A549 (cell line): Measurements from ENCODE around the gene MAG. TPM values are rescaled to one million over a fixed set of nuclear protein-coding genes. Genes with fewer than 3 reads are reported as not detected.

ENCODE experiments used
- ATAC-seq, 2 experiments: fragments of 200-7000 bp in 1 of 2; fragments of >200 bp in 1 of 2; cut with Nextera tagmentation in 1 of 2; cut with Tn5 transposase in 1 of 2; 3 replicates each; pipeline versions ENCODE4 v1.8.0 to v1.9.1; 2018 to 2020; ENCODE audit warnings: mild to moderate bottlenecking in 1 of 2, moderate library complexity in 1 of 2
- CTCF ChIA-PET: fragments of 300-600 bp; sonication (Branson Sonifier 250); formaldehyde crosslinking; extraction: SDS; loops from one replicate; lab custom pipeline; 2021; ENCODE audit warnings: antibody characterized with exemption, inconsistent platforms; lab: Yijun Ruan, JAX
- POLR2A ChIA-PET: fragments of 350-600 bp; formaldehyde crosslinking; extraction: SDS; loops from one replicate; lab custom pipeline; 2021; ENCODE audit warnings: antibody characterized with exemption, inconsistent platforms; lab: Yijun Ruan, JAX
- DNase-seq, 2 experiments: peaks; one replicate each; pipeline versions ENCODE4 v3.0.0 to v3.0.0-alpha.2; 2011 to 2016; ENCODE audit warnings: low read depth in 1 of 2, low spot score in 1 of 2
- FAIRE-seq: peaks from 2 replicates; lab custom pipeline; 2011; peaks lifted over from hg19 to GRCh38; lab: Jason Lieb, UNC
- H3K27ac ChIP-seq, 2 experiments: fragments of >200 bp; sonication (Bioruptor Twin); formaldehyde crosslinking; 3 replicates each; pipeline ENCODE4 v1.5.1; 2016 to 2017
- H3K4me1 ChIP-seq: fragments of >200 bp; sonication (Bioruptor Twin); formaldehyde crosslinking; 3 replicates; pipeline ENCODE4 v1.6.1; 2016
- H3K4me2 ChIP-seq: fragments of >200 bp; sonication (Bioruptor Twin); formaldehyde crosslinking; 3 replicates; pipeline ENCODE4 v1.6.1; 2016
- H3K4me3 ChIP-seq: fragments of >200 bp; sonication (Bioruptor Twin); formaldehyde crosslinking; 3 replicates; pipeline ENCODE4 v1.5.1; 2016
- H3K9me3 ChIP-seq: fragments of >200 bp; sonication (Bioruptor Twin); formaldehyde crosslinking; 3 replicates; pipeline ENCODE4 v1.6.1; 2016
- ATOH8 ChIP-seq: fragments of 250-450 bp; sonication (Bioruptor Pico); IDR thresholded peaks from 2 replicates; pipeline ENCODE4 v1.5.0; 2020; ENCODE audit warnings: low read depth, mild to moderate bottlenecking, moderate library complexity
- BHLHE40 ChIP-seq: IDR thresholded peaks from 2 replicates; pipeline ENCODE4 v1.6.1; 2012; ENCODE audit warnings: low read depth, low read length, inconsistent platforms
- CBX8 ChIP-seq: fragments of 200-600 bp; sonication (generic); IDR thresholded peaks from 2 replicates; pipeline ENCODE4 v1.6.1; 2016
- ESRRA ChIP-seq: fragments of 150-350 bp; IDR thresholded peaks from 2 replicates; pipeline ENCODE4 v1.6.1; 2014; ENCODE audit warnings: mild to moderate bottlenecking, low read length, borderline replicate concordance
- GATA3 ChIP-seq: IDR thresholded peaks from 2 replicates; pipeline ENCODE4 v1.6.1; 2012; ENCODE audit warnings: borderline replicate concordance
- HES2 ChIP-seq: fragments of >200 bp; sonication (Bioruptor Twin); formaldehyde crosslinking; IDR thresholded peaks from 2 replicates; pipeline ENCODE4 v1.6.1; 2016
- HEYL ChIP-seq: fragments of 250-450 bp; sonication (Bioruptor Pico); IDR thresholded peaks from 2 replicates; pipeline ENCODE4 v1.8.0; 2021; ENCODE audit warnings: mild to moderate bottlenecking, moderate library complexity
- PBX3 ChIP-seq: IDR thresholded peaks from 2 replicates; pipeline ENCODE4 v1.6.1; 2012
- PHF8 ChIP-seq: fragments of 200-600 bp; sonication (generic); IDR thresholded peaks from 2 replicates; pipeline ENCODE4 v1.6.1; 2016; ENCODE audit warnings: low read depth, mild to moderate bottlenecking, antibody characterized with exemption, moderate library complexity, borderline replicate concordance
- RAD21 ChIP-seq, 2 experiments: fragments of >200 bp in 1 of 2; sonication (Bioruptor Twin) in 1 of 2; formaldehyde crosslinking in 1 of 2; IDR thresholded peaks in 1 of 2; conservative IDR thresholded peaks in 1 of 2; 2 replicates in 1 of 2; 3 replicates in 1 of 2; pipeline ENCODE4 v1.6.1; 2012 to 2018; ENCODE audit warnings: inconsistent platforms in 1 of 2
- RARB ChIP-seq: fragments of 250-450 bp; sonication (Bioruptor Pico); IDR thresholded peaks from 2 replicates; pipeline ENCODE4 v1.8.0; 2021; ENCODE audit warnings: mild to moderate bottlenecking, moderate library complexity
- RFX5 ChIP-seq: fragments of 450-650 bp; IDR thresholded peaks from 2 replicates; pipeline ENCODE4 v1.7.1; 2014; ENCODE audit warnings: antibody characterized with exemption, mild to moderate bottlenecking, moderate library complexity
- SMC3 ChIP-seq: fragments of >200 bp; sonication (Bioruptor Twin); formaldehyde crosslinking; IDR thresholded peaks from 3 replicates; pipeline ENCODE4 v1.6.1; 2018; ENCODE audit warnings: inconsistent platforms
- TFCP2L1 ChIP-seq: fragments of 250-450 bp; sonication (Bioruptor Pico); IDR thresholded peaks from 2 replicates; pipeline ENCODE4 v1.5.0; 2021; ENCODE audit warnings: mild to moderate bottlenecking
- TP53 ChIP-seq: fragments of 250-450 bp; sonication (Bioruptor Pico); IDR thresholded peaks from 2 replicates; pipeline ENCODE4 v1.5.0; 2021; ENCODE audit warnings: mild to moderate bottlenecking, moderate library complexity
- ZC3H11A ChIP-seq: fragments of 450-650 bp; IDR thresholded peaks from 2 replicates; pipeline ENCODE4 v1.6.1; 2014; ENCODE audit warnings: antibody characterized with exemption, mild to moderate bottlenecking
- ZNF302 ChIP-seq: fragments of 250-450 bp; sonication (Bioruptor Pico); IDR thresholded peaks from 2 replicates; pipeline ENCODE4 v1.9.0; 2021; ENCODE audit warnings: inconsistent platforms, mild to moderate bottlenecking, moderate library complexity
- WGBS: methylation state at CpG from one replicate; pipeline ENCODE4 v1.1.6; 2017; ENCODE audit errors: missing lambda C conversion rate; 5-methylcytosine and 5-hydroxymethylcytosine counted together
- polyA plus RNA-seq, 4 experiments: library from polyadenylated mRNA; depleted of rRNA in 3 of 4; stranded (reverse); fragments of >200 nt; fragmentation: RNase III in 1 of 4; extraction: RNeasy Plus Mini Kit Qiagen cat#74134 plus additional on column Dnase treatment in 1 of 4; gene quantifications; 2 replicates in 3 of 4; 3 replicates in 1 of 4; pipeline ENCODE4 v1.2.3, GENCODE V29; 2011 to 2017
- TF ChIP-seq, protein P1 (sequence below): IDR thresholded peaks from 2 replicates; pipeline ENCODE4 v1.6.1; 2012
- TF ChIP-seq, protein P2 (sequence below): fragments of >200 bp; sonication (Bioruptor Twin); formaldehyde crosslinking; IDR thresholded peaks from 3 replicates; pipeline ENCODE4 v1.6.1; 2016

Gene MAG
- polyA plus RNA-seq, 2 of the 4 experiments (the other 2 are of a cell fraction) = not detected

DNA sequence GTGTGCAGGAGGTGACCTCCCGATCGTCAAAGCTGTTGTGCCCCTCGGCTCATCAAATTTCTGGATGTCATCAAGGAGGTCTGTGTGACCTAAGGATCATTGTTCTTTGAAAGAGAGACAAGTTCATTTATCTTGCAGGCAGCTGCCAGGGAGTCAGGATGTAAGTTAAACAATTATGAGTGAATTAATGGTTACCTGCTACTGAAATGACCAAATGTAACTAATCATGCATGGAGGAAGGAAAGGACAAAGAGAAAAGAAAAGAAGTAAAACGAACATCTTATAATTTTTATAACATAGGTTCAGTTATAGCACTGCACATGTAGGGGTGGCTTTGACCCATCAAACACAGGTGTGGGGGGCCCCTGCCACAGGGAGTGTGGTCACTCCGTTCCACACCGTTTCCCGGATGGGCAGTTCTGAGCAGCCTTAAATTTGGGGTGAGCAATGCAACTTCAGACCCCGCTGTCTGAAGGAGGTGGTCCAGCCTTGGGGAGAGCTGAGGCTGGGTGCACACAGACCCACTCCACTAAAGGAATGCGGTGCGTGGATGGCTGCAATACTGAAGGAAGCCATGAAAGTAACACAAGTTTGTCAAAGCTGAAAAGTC is 42.3 kb downstream of the MAG start:
- 59% methylated on average over 10 of the region's 10 CpGs for WGBS
- FAIRE-seq = peak; percentile 23
- no peaks in the 10 kb centered on the region for H3K4me1 ChIP-seq
- TF ChIP-seq TP53 (CRISPR knock-in tag) (no peak), PHF8 (no peak), SMC3 (no peak), GATA3 (no peak), ESRRA (no peak), ZNF302 (CRISPR knock-in tag) (no peak), RFX5 (no peak), CBX8 (no peak)
- no peak overlapping the region for H3K4me2 ChIP-seq
- CTCF ChIA-PET = interaction anchor here (0.6 to 3.7 kb wide), 9 partner anchors 18 to 615 kb away, joined by 3 to 24 read pairs (median 4); no protein-coding TSS in a partner anchor
- no peaks in the 10 kb centered on the region for H3K9me3 ChIP-seq
- ATAC-seq = no peak
- no peak for DNase-seq
- H3K4me3 ChIP-seq = no peak overlapping the region
- POLR2A ChIA-PET = no interaction called here
- H3K27ac ChIP-seq = no peak overlapping the region

DNA sequence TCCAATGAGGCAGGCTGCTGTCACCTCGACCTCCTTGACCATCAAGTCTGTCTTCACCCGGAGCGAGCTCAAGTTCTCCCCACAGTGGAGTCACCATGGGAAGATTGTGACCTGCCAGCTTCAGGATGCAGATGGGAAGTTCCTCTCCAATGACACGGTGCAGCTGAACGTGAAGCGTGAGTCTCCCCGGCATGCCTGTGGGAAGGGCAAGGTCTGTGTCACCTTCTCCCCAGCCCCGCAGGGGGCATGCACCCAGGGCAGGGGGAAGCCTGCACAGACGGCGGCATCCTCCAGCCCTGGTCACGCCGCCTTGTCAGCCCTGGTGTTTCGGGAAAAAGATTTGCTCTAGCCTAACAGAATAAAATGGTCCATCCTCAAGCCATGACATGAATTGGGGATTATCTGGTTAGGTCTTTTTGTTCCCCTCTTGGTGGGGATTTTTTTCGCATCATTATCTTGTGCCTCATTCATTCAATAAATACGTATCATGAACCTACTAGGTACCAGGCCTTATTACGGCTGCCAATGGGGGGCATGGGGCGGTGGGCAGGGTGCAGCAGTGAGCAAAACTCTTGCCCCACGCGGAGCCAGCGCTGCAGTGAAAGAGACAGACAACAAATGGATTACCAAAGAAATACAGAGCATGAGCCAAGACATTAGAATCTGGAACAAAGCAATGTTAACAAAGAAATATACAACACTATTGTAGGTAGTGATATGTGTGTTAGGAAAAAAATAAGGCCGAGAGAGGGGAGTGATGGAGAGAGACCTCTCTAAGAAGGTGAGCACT is 44.4 kb downstream of the MAG start:
- ATAC-seq = no peak
- no peaks in the 10 kb centered on the region for H3K9me3 ChIP-seq
- no peak overlapping the region for H3K27ac ChIP-seq
- FAIRE-seq = no peak
- H3K4me3 ChIP-seq = no peak overlapping the region
- 66% methylated on average over 21 of the region's 21 CpGs for WGBS
- ChIA-PET POLR2A (no interaction called here), CTCF (interaction anchor here (0.9 to 6.8 kb wide), 5 partner anchors 10 to 159 kb away, joined by 3 to 81 read pairs (median 8); no protein-coding TSS in a partner anchor)
- DNase-seq = no peak
- TF ChIP-seq PBX3 (no peak), HES2 (no peak), GATA3 (no peak), ATOH8 (CRISPR knock-in tag) (no peak), TFCP2L1 (no peak), RARB (no peak), BHLHE40 (no peak), HEYL (CRISPR knock-in tag) (no peak), ZC3H11A (no peak), RAD21 (conservative IDR thresholded peaks at IDR 0.05 in 1 of 2, IDR thresholded peaks at IDR 0.05 in 1 of 2) (no peak)
- TF ChIP-seq, protein P1, sequence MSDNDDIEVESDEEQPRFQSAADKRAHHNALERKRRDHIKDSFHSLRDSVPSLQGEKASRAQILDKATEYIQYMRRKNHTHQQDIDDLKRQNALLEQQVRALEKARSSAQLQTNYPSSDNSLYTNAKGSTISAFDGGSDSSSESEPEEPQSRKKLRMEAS = no peak
- TF ChIP-seq, protein P2, sequence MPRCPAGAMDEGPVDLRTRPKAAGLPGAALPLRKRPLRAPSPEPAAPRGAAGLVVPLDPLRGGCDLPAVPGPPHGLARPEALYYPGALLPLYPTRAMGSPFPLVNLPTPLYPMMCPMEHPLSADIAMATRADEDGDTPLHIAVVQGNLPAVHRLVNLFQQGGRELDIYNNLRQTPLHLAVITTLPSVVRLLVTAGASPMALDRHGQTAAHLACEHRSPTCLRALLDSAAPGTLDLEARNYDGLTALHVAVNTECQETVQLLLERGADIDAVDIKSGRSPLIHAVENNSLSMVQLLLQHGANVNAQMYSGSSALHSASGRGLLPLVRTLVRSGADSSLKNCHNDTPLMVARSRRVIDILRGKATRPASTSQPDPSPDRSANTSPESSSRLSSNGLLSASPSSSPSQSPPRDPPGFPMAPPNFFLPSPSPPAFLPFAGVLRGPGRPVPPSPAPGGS = no peak
- TF ChIP-seq, all 56 proteins: peak for 0
- H3K4me1 ChIP-seq = no peaks in the 10 kb centered on the region
- no peak overlapping the region for H3K4me2 ChIP-seq
